ENCODE results near the gene ACTN3.

DNA sequence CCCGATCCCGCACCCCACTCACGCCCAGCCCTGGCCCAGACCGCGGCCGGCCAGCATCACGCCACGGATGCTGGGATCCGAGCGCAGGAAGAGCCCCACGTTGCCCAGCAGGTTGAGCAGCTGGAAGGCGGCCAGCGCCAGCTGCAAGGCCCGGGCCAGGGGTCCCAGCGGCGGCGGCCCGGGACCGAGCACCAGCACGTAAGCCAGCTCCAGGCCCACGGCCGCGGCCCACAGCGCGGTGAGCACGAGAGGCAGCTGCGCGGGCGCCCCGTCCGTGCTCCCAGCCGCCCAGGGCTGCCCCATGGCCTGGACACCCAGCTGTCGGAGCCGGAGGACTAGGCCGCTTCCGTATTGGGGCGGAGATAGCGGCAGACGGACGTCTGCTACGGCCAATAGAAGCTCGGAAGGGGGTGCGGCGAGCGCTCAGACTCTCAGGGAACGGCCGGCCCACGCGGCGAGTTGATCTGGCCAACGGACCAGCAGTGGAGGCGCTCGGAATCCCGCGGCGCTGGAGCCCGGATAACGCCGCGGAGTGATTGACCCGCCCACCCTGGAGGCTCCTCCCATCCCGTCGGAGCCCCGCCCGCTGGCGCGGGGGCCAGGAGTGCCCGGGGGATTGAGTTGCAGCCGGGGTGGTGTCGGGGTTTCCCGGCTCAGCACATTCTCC, 869 bp upstream of the ACTN3 start, which contains the start of gene ZDHHC24:
- TF ChIP-seq, protein P1, sequence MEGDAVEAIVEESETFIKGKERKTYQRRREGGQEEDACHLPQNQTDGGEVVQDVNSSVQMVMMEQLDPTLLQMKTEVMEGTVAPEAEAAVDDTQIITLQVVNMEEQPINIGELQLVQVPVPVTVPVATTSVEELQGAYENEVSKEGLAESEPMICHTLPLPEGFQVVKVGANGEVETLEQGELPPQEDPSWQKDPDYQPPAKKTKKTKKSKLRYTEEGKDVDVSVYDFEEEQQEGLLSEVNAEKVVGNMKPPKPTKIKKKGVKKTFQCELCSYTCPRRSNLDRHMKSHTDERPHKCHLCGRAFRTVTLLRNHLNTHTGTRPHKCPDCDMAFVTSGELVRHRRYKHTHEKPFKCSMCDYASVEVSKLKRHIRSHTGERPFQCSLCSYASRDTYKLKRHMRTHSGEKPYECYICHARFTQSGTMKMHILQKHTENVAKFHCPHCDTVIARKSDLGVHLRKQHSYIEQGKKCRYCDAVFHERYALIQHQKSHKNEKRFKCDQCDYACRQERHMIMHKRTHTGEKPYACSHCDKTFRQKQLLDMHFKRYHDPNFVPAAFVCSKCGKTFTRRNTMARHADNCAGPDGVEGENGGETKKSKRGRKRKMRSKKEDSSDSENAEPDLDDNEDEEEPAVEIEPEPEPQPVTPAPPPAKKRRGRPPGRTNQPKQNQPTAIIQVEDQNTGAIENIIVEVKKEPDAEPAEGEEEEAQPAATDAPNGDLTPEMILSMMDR (IDR thresholded peaks at IDR 0.05) = no peak
- TF ChIP-seq NR1H2 (CRISPR knock-in tag; IDR thresholded peaks at IDR 0.05) = no peak
- TF ChIP-seq, protein P2, sequence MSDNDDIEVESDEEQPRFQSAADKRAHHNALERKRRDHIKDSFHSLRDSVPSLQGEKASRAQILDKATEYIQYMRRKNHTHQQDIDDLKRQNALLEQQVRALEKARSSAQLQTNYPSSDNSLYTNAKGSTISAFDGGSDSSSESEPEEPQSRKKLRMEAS (CRISPR knock-in tag; IDR thresholded peaks at IDR 0.05) = peak; percentile 44; the same call in 1 of the 2 replicates
